Hepatocyte (in vitro differentiated cells): ENCODE measurements around the gene ART1.

ENCODE experiments used
- EZH2phosphoT487 ChIP-seq: fragments of 200-600 bp; sonication (generic); IDR thresholded peaks from one replicate; pipeline ENCODE4 v1.6.1; 2018; ENCODE audit warnings: antibody characterized with exemption, mild to moderate bottlenecking, low read depth, moderate library complexity; ENCODE audit not compliant: unreplicated experiment, severe bottlenecking
- TF ChIP-seq, protein P1 (sequence below): fragments of 200-600 bp; sonication (generic); IDR thresholded peaks from 2 replicates; pipeline ENCODE4 v1.5.1; 2016; ENCODE audit warnings: antibody characterized with exemption, mild to moderate bottlenecking; ENCODE audit not compliant: poor library complexity

DNA sequence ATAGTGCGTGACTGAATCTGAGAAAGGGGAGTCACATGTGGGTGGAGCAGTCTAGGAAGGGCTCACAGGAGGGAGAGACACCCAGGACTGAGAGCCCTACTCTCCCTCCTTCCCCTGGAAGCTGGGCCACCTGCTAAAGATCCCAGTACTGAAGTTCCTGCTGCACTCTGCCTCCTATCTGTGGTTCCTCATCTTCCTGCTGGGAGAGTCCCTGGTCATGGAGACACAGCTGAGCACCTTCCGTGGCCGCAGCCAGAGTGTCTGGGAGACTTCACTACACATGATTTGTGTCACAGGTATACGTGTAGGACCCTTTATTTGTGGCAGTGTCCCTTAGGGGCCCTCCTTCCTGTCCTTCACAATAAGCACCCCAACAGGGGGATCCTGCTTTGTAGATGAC, 22.4 kb upstream of the ART1 start:
- TF ChIP-seq, protein P1, sequence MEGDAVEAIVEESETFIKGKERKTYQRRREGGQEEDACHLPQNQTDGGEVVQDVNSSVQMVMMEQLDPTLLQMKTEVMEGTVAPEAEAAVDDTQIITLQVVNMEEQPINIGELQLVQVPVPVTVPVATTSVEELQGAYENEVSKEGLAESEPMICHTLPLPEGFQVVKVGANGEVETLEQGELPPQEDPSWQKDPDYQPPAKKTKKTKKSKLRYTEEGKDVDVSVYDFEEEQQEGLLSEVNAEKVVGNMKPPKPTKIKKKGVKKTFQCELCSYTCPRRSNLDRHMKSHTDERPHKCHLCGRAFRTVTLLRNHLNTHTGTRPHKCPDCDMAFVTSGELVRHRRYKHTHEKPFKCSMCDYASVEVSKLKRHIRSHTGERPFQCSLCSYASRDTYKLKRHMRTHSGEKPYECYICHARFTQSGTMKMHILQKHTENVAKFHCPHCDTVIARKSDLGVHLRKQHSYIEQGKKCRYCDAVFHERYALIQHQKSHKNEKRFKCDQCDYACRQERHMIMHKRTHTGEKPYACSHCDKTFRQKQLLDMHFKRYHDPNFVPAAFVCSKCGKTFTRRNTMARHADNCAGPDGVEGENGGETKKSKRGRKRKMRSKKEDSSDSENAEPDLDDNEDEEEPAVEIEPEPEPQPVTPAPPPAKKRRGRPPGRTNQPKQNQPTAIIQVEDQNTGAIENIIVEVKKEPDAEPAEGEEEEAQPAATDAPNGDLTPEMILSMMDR = no peak
- TF ChIP-seq EZH2phosphoT487 = no peak
